Endothelial cell of umbilical vein (primary cell): ENCODE measurements around the gene FUT8. TPM values are rescaled to one million over a fixed set of nuclear protein-coding genes. Genes with fewer than 3 reads are reported as not detected.

Experiments
- BruUV-seq: library from RNA; stranded (reverse); fragments of 400-500 nt; replicated peaks from 2 replicates; lab custom pipeline; 2021; lab: Mats Ljungman, UMichigan
- CTCF ChIA-PET: fragments of 300-600, 350-600 bp; sonication (Branson Sonifier 250); formaldehyde crosslinking; loops from one replicate; lab custom pipeline; 2021; ENCODE audit warnings: antibody characterized with exemption, inconsistent platforms; lab: Charles Lee
- POLR2A ChIA-PET: fragments of 300-600, 350-600 bp; sonication (Branson Sonifier 250); formaldehyde crosslinking; loops from one replicate; lab custom pipeline; 2021; ENCODE audit warnings: antibody characterized with exemption, inconsistent platforms; lab: Charles Lee
- DNase-seq: peaks from one replicate; pipeline ENCODE4 v3.0.0-alpha.2; 2011; ENCODE audit warnings: low read depth, low spot score
- FAIRE-seq: peaks from 2 replicates; lab custom pipeline; 2011; peaks lifted over from hg19 to GRCh38; lab: Jason Lieb, UNC
- H2AFZ ChIP-seq: 2 replicates; pipeline ENCODE4 v1.6.0; 2012; ENCODE audit warnings: low read depth, low read length, control low read depth, inconsistent platforms
- H3K27ac ChIP-seq: 2 replicates; pipeline ENCODE4 v1.5.1; 2011; ENCODE audit warnings: low read depth, mild to moderate bottlenecking, control low read depth, low read length, moderate library complexity; ENCODE audit not compliant: insufficient read depth
- H3K27me3 ChIP-seq, 2 experiments: 2 replicates each; pipeline versions ENCODE4 v1.6.0 to v1.6.1; 2011; ENCODE audit warnings: low read length in 2 of 2, mixed read lengths in 1 of 2; ENCODE audit not compliant: control insufficient read depth in 2 of 2, insufficient read depth in 2 of 2
- H3K36me3 ChIP-seq, 2 experiments: 2 replicates in 1 of 2; 3 replicates in 1 of 2; pipeline ENCODE4 v1.5.1; 2011; ENCODE audit warnings: low read length in 2 of 2, mild to moderate bottlenecking in 1 of 2, moderate library complexity in 1 of 2; ENCODE audit not compliant: control insufficient read depth in 2 of 2, insufficient read depth in 2 of 2; ENCODE audit errors: extremely low read depth in 1 of 2
- H3K4me1 ChIP-seq: 3 replicates; pipeline ENCODE4 v1.5.1; 2011; ENCODE audit warnings: mild to moderate bottlenecking, low read length; ENCODE audit not compliant: control insufficient read depth, insufficient read depth; ENCODE audit errors: extremely low read depth
- H3K4me2 ChIP-seq: 2 replicates; pipeline ENCODE4 v1.6.1; 2011; ENCODE audit warnings: low read length, control low read depth, mixed read lengths; ENCODE audit not compliant: insufficient read depth
- H3K4me3 ChIP-seq, 3 experiments: fragments of 200-600 bp in 1 of 3; sonication (generic), shearing (Covaris generic) in 1 of 3; replicated peaks in 1 of 3; 2 replicates each; pipeline ENCODE4 v1.5.1; 2011 to 2016; ENCODE audit warnings: control low read depth in 3 of 3, low read length in 3 of 3, mild to moderate bottlenecking in 2 of 3, inconsistent platforms in 1 of 3, low read depth in 1 of 3, moderate library complexity in 1 of 3; ENCODE audit not compliant: insufficient read depth in 1 of 3
- H3K79me2 ChIP-seq: 2 replicates; pipeline ENCODE4 v1.6.0; 2012; ENCODE audit warnings: low read length, inconsistent platforms; ENCODE audit not compliant: control insufficient read depth, insufficient read depth
- H3K9ac ChIP-seq: replicated peaks from 2 replicates; pipeline ENCODE3; 2011; ENCODE audit warnings: low read length, control low read depth; ENCODE audit not compliant: insufficient read depth; ENCODE audit errors: extremely low read depth
- H3K9me1 ChIP-seq: replicated peaks from 3 replicates; pipeline ENCODE4 v1.6.0; 2011; ENCODE audit warnings: mild to moderate bottlenecking, low read length; ENCODE audit not compliant: control insufficient read depth, insufficient read depth; ENCODE audit errors: extremely low read depth
- H3K9me3 ChIP-seq: replicated peaks from 2 replicates; pipeline ENCODE4 v1.5.1; 2012; ENCODE audit warnings: low read length, inconsistent platforms; ENCODE audit not compliant: control insufficient read depth, insufficient read depth
- H4K20me1 ChIP-seq: replicated peaks from 2 replicates; pipeline ENCODE3; 2011; ENCODE audit warnings: mild to moderate bottlenecking, low read length; ENCODE audit not compliant: control insufficient read depth, insufficient read depth; ENCODE audit errors: extremely low read depth
- EZH2 ChIP-seq: IDR thresholded peaks from 2 replicates; pipeline ENCODE4 v1.6.1; 2012; ENCODE audit warnings: borderline replicate concordance, low read depth, mild to moderate bottlenecking, moderate library complexity, low read length, inconsistent platforms; ENCODE audit not compliant: severe bottlenecking
- FOS ChIP-seq: IDR thresholded peaks from 2 replicates; pipeline ENCODE4 v1.6.1; 2011; ENCODE audit warnings: mild to moderate bottlenecking, low read length, moderate library complexity, borderline replicate concordance; ENCODE audit not compliant: insufficient read depth
- GATA2 ChIP-seq: IDR thresholded peaks from 2 replicates; pipeline ENCODE4 v1.7.0; 2011; ENCODE audit warnings: low read depth, mild to moderate bottlenecking, moderate library complexity, mixed read lengths, low read length; ENCODE audit not compliant: insufficient read length, insufficient read depth
- JUN ChIP-seq: IDR thresholded peaks from 2 replicates; pipeline ENCODE4 v1.6.1; 2011; ENCODE audit warnings: borderline replicate concordance, low read depth; ENCODE audit not compliant: insufficient read length, insufficient read depth
- MYC ChIP-seq: IDR thresholded peaks from one replicate; pipeline ENCODE4 v1.6.1; 2011; ENCODE audit warnings: mild to moderate bottlenecking, low read depth, low read length
- POLR2A ChIP-seq: IDR thresholded peaks from 2 replicates; pipeline ENCODE4 v1.6.1; 2012; ENCODE audit warnings: low read depth, mild to moderate bottlenecking, control low read depth, low read length
- POLR2AphosphoS5 ChIP-seq: IDR thresholded peaks from 2 replicates; pipeline ENCODE4 v1.6.1; 2012; ENCODE audit warnings: low read depth, mild to moderate bottlenecking, control low read depth, low read length, moderate library complexity; ENCODE audit not compliant: insufficient read depth
- dilution Hi-C: fragments of 300-500 bp; cut with MboI; formaldehyde crosslinking; loops from one replicate; pipeline ENCODE4 v1.15.0; 2019; ENCODE audit warnings: low sequenced_read_pairs; ENCODE audit not compliant: extremely low pct_ligation_motif_present
- intact Hi-C: fragments of 100-400 bp; cut with micrococcal nuclease; formaldehyde crosslinking; loops from one replicate; pipeline ENCODE4 v1.10.0; 2022
- polyA plus RNA-seq, 4 experiments: library from polyadenylated mRNA; depleted of rRNA in 3 of 4; stranded (reverse) in 3 of 4; unstranded in 1 of 4; fragments of >200 nt; gene quantifications; 2 replicates each; pipeline versions ENCODE4 v1.2.1 to v1.2.3, GENCODE V29; 2011 to 2012; ENCODE audit warnings: missing spikeins in 1 of 4
- total RNA-seq: library from RNA; stranded (reverse); gene quantifications from 2 replicates; pipeline ENCODE4 v1.2.3, GENCODE V29; 2021
- TF ChIP-seq, protein P1 (sequence below): IDR thresholded peaks from 2 replicates; pipeline ENCODE4 v1.6.1; 2011; ENCODE audit not compliant: insufficient read depth, insufficient read length
- TF ChIP-seq, protein P2 (sequence below), 2 donors: IDR thresholded peaks; 1 replicate in 1 of 2; 2 replicates in 1 of 2; pipeline ENCODE4 v1.5.1; 2011; ENCODE audit warnings: low read length in 2 of 2, mild to moderate bottlenecking in 2 of 2, moderate library complexity in 2 of 2, control low read depth in 1 of 2, inconsistent platforms in 1 of 2, low read depth in 1 of 2; ENCODE audit not compliant: insufficient read depth in 1 of 2; ENCODE audit errors: extremely low read depth in 1 of 2

Gene FUT8
- total and polyA plus RNA-seq, 2 donors (not counting 3 experiments of a cell fraction or from before 2014, with no cell fraction given) = 16.7 to 38.8 TPM

DNA sequence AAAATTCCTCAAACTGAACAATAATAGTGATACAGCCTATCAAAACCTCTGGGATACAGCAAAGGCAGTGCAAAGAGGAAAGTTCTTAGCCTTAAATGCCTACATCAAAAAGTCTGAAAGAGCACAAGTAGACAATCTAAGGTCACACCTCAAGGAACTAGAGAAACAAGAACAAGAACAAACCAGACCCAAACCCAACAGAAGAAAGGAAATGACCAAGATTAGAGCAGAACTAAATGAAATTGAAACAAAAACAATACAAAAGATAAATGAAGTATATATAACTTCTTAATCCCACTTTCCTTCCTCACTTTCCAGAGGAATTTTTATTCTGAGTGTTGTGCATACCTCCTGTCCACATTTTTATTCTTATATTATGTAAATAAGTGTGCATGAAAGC lies 192.0 kb downstream of the FUT8 start:
- Histone ChIP-seq H3K9me3 (no peaks in the 10 kb centered on the region), H3K27ac (no peak overlapping the region), H3K9ac (no peak overlapping the region), H3K4me2 (no peak overlapping the region), H4K20me1 (no peaks in the 10 kb centered on the region), H3K79me2 (no peaks in the 10 kb centered on the region), H3K36me3 (no peaks in the 10 kb centered on the region), H3K9me1 (no peaks in the 10 kb centered on the region), H2AFZ (no peak overlapping the region), H3K27me3 (no peaks in the 10 kb centered on the region), H3K4me1 (no peaks in the 10 kb centered on the region), H3K4me3 (no peak overlapping the region)
- DNase-seq = no peak
- no TSS peak for BruUV-seq
- dilution Hi-C loops (no loop called here), intact Hi-C loops (no loop called here)
- CTCF ChIA-PET = no interaction called here
- TF ChIP-seq POLR2A (no peak), FOS (no peak), EZH2 (no peak), GATA2 (no peak), MYC (no peak), POLR2AphosphoS5 (no peak), JUN (no peak)
- TF ChIP-seq, protein P1, sequence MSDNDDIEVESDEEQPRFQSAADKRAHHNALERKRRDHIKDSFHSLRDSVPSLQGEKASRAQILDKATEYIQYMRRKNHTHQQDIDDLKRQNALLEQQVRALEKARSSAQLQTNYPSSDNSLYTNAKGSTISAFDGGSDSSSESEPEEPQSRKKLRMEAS = no peak
- TF ChIP-seq, protein P2, sequence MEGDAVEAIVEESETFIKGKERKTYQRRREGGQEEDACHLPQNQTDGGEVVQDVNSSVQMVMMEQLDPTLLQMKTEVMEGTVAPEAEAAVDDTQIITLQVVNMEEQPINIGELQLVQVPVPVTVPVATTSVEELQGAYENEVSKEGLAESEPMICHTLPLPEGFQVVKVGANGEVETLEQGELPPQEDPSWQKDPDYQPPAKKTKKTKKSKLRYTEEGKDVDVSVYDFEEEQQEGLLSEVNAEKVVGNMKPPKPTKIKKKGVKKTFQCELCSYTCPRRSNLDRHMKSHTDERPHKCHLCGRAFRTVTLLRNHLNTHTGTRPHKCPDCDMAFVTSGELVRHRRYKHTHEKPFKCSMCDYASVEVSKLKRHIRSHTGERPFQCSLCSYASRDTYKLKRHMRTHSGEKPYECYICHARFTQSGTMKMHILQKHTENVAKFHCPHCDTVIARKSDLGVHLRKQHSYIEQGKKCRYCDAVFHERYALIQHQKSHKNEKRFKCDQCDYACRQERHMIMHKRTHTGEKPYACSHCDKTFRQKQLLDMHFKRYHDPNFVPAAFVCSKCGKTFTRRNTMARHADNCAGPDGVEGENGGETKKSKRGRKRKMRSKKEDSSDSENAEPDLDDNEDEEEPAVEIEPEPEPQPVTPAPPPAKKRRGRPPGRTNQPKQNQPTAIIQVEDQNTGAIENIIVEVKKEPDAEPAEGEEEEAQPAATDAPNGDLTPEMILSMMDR (IDR thresholded peaks at IDR 0.05; ENCODE audit: extremely low read depth in 1 of 2, insufficient read depth in 1 of 2, low read depth in 1 of 2, low read length in 2 of 2) = no peak
- FAIRE-seq = no peak
- POLR2A ChIA-PET = no interaction called here
